Measurements from ENCODE around the gene TUBB1.

DNA sequence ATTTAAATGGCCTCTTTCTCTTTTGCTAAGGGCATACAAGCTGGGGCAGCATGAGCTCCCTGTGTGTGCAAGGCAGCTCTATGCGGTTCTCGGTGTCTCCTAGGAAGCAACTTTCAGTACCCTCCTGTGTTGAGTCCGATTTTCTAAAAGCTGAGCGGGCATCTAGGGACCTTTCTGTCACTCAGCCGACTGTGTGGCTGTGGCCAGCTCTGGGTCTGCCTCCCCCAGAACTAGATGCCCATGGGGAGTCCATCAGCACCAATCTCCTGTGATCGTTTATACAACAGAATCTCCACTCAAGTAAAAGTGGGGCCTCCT lies 30.7 kb upstream of the TUBB1 start:
- TF ChIP-seq, protein P1, sequence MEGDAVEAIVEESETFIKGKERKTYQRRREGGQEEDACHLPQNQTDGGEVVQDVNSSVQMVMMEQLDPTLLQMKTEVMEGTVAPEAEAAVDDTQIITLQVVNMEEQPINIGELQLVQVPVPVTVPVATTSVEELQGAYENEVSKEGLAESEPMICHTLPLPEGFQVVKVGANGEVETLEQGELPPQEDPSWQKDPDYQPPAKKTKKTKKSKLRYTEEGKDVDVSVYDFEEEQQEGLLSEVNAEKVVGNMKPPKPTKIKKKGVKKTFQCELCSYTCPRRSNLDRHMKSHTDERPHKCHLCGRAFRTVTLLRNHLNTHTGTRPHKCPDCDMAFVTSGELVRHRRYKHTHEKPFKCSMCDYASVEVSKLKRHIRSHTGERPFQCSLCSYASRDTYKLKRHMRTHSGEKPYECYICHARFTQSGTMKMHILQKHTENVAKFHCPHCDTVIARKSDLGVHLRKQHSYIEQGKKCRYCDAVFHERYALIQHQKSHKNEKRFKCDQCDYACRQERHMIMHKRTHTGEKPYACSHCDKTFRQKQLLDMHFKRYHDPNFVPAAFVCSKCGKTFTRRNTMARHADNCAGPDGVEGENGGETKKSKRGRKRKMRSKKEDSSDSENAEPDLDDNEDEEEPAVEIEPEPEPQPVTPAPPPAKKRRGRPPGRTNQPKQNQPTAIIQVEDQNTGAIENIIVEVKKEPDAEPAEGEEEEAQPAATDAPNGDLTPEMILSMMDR (conservative IDR thresholded peaks at IDR 0.05; ENCODE audit: low read length), result no peak
- no peak for TF ChIP-seq EZH2phosphoT487 (IDR thresholded peaks at IDR 0.05; ENCODE audit: borderline replicate concordance)

Measured in Loucy (cell line).